Cardiac fibroblast (primary cell): ENCODE data around the gene MAD1L1.
A peak's percentile ranks its signal among the peaks of the same experiment; 100 is the strongest.

Experiments used
- DNase-seq, 2 donors: peaks; one replicate each; pipeline versions ENCODE4 v3.0.0 to v3.0.0-alpha.2; 2010; ENCODE audit warnings: low read depth in 2 of 2
- H3K4me3 ChIP-seq, 2 donors: replicated peaks in 1 of 2; 1 replicate in 1 of 2; 2 replicates in 1 of 2; pipeline ENCODE4 v1.5.1; 2011; ENCODE audit warnings: low read depth in 2 of 2, low read length in 2 of 2, mild to moderate bottlenecking in 2 of 2, moderate library complexity in 1 of 2
- CTCF ChIP-seq: IDR thresholded peaks from one replicate; pipeline ENCODE4 v1.5.1; 2011; ENCODE audit warnings: low read depth, mild to moderate bottlenecking, low read length, inconsistent platforms

Gene MAD1L1

GRCh38 chr7:2148189-2148588 lies 84.6 kb downstream of the MAD1L1 start:
- H3K4me3 ChIP-seq: no peak overlapping the region
- TF ChIP-seq CTCF: peak; percentile 7

DNA sequence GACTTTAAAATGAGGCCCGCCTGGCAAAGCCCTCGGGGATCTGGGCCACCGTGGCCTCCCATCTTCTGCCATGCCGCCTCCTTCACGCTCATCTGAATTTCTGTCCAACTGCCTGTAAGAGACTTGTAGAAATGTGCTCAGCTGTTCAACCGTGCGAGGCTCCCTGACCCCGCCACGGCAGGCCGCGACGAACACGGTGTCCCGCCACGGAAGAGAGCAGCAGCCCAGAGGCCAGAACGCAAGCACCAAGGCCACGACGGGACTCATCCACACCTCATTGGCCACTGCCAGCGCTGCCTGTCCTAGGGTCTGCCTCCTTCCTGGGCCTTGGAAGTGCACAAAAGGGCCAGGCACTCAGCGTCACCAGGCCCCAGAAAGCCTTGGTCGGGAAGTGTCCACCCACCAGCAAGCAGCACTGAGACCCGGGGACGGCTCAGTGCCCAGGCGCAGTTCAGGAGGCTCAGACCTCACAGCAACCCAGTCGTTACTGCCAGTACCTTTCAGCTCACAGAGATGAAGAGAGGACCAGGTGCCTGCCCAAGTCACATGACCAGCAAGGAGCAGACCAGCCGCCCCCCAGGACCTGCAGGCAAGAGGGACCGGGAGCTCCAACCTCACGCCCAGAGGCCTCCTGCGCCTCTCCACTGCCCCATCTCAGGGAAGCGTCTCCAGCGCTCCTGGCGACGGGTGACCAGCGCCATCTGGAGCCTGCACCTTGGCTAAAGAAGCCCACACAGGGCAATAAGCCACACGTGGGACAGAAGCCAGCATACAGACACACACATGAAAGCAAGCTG lies 85.9 kb downstream of the MAD1L1 start:
- H3K4me3 ChIP-seq: no peak overlapping the region
- no peak for TF ChIP-seq CTCF
- no peak for DNase-seq

More at GRCh38 chr7:2148189-2148588, 84.6 kb downstream of the MAD1L1 start:
- no peak for DNase-seq

DNA sequence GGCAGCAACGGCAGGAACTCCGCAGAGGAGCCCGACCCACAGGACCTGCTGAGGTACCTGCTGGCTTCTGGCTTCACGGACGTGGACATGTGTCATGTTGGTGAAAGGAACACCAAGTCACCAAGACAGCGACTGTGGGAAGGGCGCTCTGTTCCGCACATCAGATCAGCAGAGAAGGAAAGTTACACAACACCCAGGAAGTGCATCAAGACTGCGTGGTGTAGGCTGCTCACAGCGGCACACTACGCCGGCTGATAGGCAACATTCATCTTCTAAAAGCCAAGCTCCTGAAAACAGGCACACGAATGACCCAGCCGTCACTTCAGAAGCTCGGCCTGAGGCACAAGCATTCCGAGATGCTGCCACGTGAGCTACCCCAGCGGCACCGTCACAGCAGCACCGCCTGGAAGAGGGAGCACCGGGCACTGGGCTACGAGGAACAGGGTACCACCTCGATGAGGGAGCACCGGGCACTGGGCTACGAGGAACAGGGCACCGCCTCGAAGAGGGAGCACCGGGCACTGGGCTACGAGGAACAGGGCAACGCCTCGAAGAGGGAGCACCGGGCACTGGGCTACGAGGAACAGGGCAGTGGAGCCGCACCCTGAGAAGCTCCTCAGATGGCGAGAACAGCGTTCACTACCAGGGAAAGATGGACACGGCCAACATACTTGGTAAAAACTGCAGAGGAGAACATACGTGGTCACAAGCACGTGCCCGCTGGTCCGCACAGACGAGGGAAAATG lies 86.7 kb downstream of the MAD1L1 start:
- H3K4me3 ChIP-seq: no peak overlapping the region
- no peak for DNase-seq
- no peak for TF ChIP-seq CTCF

GRCh38 chr7:2144926-2145325 lies 87.8 kb downstream of the MAD1L1 start:
- DNase-seq: no peak
- no peak for TF ChIP-seq CTCF
- no peak overlapping the region for H3K4me3 ChIP-seq

GRCh38 chr7:2143981-2144595 lies 88.7 kb downstream of the MAD1L1 start:
- no peak for DNase-seq
- TF ChIP-seq CTCF: no peak
- no peak overlapping the region for H3K4me3 ChIP-seq

DNA sequence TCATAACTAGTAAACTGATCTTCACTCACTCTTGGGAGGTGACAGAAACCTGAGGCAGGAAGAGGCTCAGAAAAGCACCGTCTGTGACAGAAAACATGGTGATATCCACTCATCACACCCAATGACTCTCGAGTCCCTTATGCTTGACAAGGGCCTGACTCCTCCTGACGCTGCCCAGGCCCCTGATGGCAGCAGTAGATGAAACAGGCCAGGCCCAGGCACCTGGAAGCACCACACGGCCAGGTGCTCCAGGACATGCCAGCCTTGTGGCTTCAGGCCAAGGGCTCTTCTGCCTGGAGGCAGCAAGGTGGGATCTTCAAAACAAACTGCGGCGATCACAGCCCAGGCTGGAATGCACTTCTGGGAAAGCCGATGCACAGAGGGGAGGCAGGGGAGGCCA lies 89.3 kb downstream of the MAD1L1 start:
- no peak overlapping the region for H3K4me3 ChIP-seq
- DNase-seq: no peak
- TF ChIP-seq CTCF: no peak
